Fibroblast of villous mesenchyme (primary cell): ENCODE data around the gene HTD2. TPM values are rescaled to one million over a fixed set of nuclear protein-coding genes. Genes with fewer than 3 reads are reported as not detected.
A peak's percentile ranks its signal among the peaks of the same experiment; 100 is the strongest.

Experiments
- DNase-seq: peaks from one replicate; pipeline ENCODE4 v3.0.0-alpha.2; 2010; ENCODE audit warnings: low read depth
- H3K4me3 ChIP-seq: 2 replicates; pipeline ENCODE4 v1.5.1; 2011; ENCODE audit warnings: low read depth, mild to moderate bottlenecking, low read length
- total RNA-seq: library from RNA; depleted of rRNA; stranded (reverse); fragments of >200 nt; gene quantifications from 2 replicates; pipeline ENCODE4 v1.2.3, GENCODE V29; 2012
- TF ChIP-seq, protein P1 (sequence below): IDR thresholded peaks from 2 replicates; pipeline ENCODE4 v1.5.1; 2012; ENCODE audit warnings: low read depth, mild to moderate bottlenecking, low read length; ENCODE audit not compliant: insufficient read depth

Gene HTD2
- total RNA-seq, 1 donor, result 9.9 TPM

DNA sequence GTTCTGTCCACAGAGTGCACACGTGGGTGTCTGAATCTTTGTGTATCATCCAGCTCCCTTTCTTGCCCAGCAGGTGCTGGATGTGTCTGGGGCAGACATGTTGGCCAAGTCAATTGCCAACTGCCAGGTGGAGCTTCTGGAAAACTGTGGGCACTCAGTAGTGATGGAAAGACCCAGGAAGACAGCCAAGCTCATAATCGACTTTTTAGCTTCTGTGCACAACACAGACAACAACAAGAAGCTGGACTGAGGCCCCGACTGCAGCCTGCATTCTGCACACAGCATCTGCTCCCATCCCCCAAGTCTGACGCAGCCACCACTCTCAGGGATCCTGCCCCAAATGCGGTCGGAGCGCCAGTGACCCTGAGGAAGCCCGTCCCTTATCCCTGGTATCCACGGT, 12.8 kb upstream of the HTD2 start:
- H3K4me3 ChIP-seq, result no peak overlapping the region
- TF ChIP-seq, protein P1, sequence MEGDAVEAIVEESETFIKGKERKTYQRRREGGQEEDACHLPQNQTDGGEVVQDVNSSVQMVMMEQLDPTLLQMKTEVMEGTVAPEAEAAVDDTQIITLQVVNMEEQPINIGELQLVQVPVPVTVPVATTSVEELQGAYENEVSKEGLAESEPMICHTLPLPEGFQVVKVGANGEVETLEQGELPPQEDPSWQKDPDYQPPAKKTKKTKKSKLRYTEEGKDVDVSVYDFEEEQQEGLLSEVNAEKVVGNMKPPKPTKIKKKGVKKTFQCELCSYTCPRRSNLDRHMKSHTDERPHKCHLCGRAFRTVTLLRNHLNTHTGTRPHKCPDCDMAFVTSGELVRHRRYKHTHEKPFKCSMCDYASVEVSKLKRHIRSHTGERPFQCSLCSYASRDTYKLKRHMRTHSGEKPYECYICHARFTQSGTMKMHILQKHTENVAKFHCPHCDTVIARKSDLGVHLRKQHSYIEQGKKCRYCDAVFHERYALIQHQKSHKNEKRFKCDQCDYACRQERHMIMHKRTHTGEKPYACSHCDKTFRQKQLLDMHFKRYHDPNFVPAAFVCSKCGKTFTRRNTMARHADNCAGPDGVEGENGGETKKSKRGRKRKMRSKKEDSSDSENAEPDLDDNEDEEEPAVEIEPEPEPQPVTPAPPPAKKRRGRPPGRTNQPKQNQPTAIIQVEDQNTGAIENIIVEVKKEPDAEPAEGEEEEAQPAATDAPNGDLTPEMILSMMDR, result no peak
- no peak for DNase-seq

DNA sequence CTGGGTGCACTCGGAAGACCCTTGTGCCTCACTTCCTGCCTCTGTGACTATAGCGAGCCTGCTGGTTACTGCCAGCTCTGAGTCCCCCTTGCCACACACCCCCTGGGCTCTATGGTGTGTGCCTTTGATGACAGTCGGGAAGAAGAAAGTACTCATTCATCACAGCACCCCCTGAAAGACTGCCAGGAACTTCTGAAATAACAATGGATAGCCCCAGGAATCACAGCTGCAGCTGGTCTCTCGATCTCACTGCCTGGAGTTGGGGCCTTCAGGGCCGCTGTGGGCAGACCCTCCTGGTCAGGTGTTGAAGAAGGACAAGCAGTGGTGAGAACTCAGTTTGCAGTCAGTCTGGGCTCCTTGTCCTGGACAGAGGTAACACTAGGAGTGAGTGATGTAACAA, 10.1 kb upstream of the HTD2 start:
- H3K4me3 ChIP-seq, result no peak overlapping the region
- TF ChIP-seq, protein P1, result no peak
- no peak for DNase-seq

DNA sequence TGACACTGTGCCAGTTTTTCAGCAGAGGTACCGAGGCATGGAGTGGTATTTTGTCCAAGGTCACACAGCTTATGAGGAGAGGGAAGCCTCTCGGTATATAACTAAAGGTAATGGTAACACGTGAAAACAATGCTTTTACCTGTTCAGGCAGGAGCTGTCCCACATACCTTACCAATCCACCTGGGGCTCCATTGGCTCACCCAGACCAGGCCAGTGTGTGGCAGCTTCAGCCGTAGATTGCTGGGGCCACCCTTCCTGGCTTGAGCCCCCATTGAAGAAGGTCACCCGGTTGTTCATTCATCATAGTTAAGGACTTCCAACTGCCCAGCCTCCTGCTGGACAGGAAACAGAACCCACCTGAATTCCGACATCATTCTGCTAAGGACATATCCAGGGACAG, 9.5 kb upstream of the HTD2 start:
- no peak overlapping the region for H3K4me3 ChIP-seq
- DNase-seq, result no peak
- TF ChIP-seq, protein P1, result no peak

GRCh38 chr3:58298190-58298589, 8.1 kb upstream of the HTD2 start:
- DNase-seq, result no peak
- H3K4me3 ChIP-seq, result no peak overlapping the region
- TF ChIP-seq, protein P1, result no peak

DNA sequence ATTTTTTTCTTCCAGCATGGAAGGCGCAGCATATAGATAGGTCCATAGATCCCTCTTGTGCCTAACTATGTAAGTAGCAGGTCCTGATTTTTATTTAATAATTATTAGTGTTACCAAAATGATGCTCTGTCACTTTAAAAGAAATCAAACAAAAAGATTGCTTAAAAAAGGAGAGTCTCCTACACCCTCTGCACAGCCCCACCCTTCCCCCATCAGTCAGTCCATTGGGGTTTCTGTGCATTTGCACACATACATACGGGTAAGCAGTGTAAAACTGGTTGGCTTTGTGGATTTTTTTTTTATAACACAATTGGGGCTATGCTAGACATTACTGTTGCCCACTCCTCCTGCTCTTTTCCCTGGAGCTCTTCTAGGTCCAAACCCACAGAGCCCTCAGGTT, 7.2 kb upstream of the HTD2 start:
- TF ChIP-seq, protein P1, result no peak
- H3K4me3 ChIP-seq, result no peak overlapping the region
- DNase-seq, result no peak

GRCh38 chr3:58299839-58300516, 6.3 kb upstream of the HTD2 start:
- TF ChIP-seq, protein P1, result peak; percentile 64
- DNase-seq, result peak; percentile 77
- no peak overlapping the region for H3K4me3 ChIP-seq

- H3K4me3 ChIP-seq, result peak overlapping the region; percentile 97
- DNase-seq, result peak; percentile 70
- TF ChIP-seq, protein P1, result peak; percentile 60
These were observed 1.4 kb downstream of the HTD2 start for GRCh38 chr3:58307639-58308215.
